PC-3 (cell line): ENCODE data around the gene CAMK2A. TPM values are rescaled to one million over a fixed set of nuclear protein-coding genes. Genes with fewer than 3 reads are reported as not detected.

Experiments
- ATAC-seq: fragments of 200-7000 bp; cut with Tn5 transposase; 2 replicates; pipeline ENCODE4 v1.9.1; 2020; ENCODE audit warnings: mild to moderate bottlenecking, moderate library complexity
- BruUV-seq: library from RNA; stranded (reverse); fragments of 400-500 nt; replicated peaks from 2 replicates; lab custom pipeline; 2021; lab: Mats Ljungman, UMichigan
- CTCF ChIA-PET: fragments of 300-600 bp; sonication (Branson Sonifier 250); formaldehyde crosslinking; loops from one replicate; lab custom pipeline; 2022; ENCODE audit warnings: antibody characterized with exemption; lab: Charles Lee
- POLR2A ChIA-PET: fragments of 300-600 bp; sonication (Branson Sonifier 250); formaldehyde crosslinking; loops from one replicate; lab custom pipeline; 2022; ENCODE audit warnings: antibody characterized with exemption; ENCODE audit not compliant: unreplicated experiment; lab: Charles Lee
- DNase-seq: peaks from one replicate; pipeline ENCODE4 v3.0.0-alpha.2; 2015
- H2AFZ ChIP-seq: fragments of 300-600 bp; sonication (generic); 2 replicates; pipeline ENCODE4 v1.6.0; 2016; ENCODE audit warnings: antibody characterized with exemption, low read length
- H3F3A ChIP-seq: fragments of 300-600 bp; sonication (generic); one replicate; pipeline ENCODE4 v1.6.0; 2017; ENCODE audit warnings: antibody characterized with exemption, low read length, control low read depth, mild to moderate bottlenecking; ENCODE audit not compliant: unreplicated experiment
- H3K27ac ChIP-seq: fragments of 300-600 bp; sonication (generic); 2 replicates; pipeline ENCODE4 v1.5.1; 2016; ENCODE audit warnings: mild to moderate bottlenecking, low read length
- H3K27me3 ChIP-seq: fragments of 300-600 bp; sonication (generic); 2 replicates; pipeline ENCODE4 v1.6.1; 2016; ENCODE audit warnings: low read length, mixed read lengths
- H3K36me3 ChIP-seq: fragments of 300-600 bp; sonication (generic); 2 replicates; pipeline ENCODE4 v1.6.1; 2016; ENCODE audit warnings: low read depth, mixed run types, low read length, mixed read lengths
- H3K4me1 ChIP-seq: fragments of 300-600 bp; sonication (generic); 2 replicates; pipeline ENCODE4 v1.5.1; 2016; ENCODE audit warnings: low read length; ENCODE audit not compliant: insufficient read depth
- H3K4me2 ChIP-seq: fragments of 300-600 bp; sonication (generic); 2 replicates; pipeline ENCODE4 v1.6.0; 2016; ENCODE audit warnings: low read length
- H3K4me3 ChIP-seq: fragments of 300-600 bp; sonication (generic); 2 replicates; pipeline ENCODE4 v1.5.1; 2016; ENCODE audit warnings: mild to moderate bottlenecking, low read length, mixed read lengths
- H3K79me2 ChIP-seq: fragments of 300-600 bp; sonication (generic); 2 replicates; pipeline ENCODE4 v1.6.1; 2017; ENCODE audit warnings: low read length, mixed read lengths
- H3K9ac ChIP-seq: fragments of 300-600 bp; sonication (generic); 2 replicates; pipeline ENCODE4 v1.6.0; 2016; ENCODE audit warnings: mild to moderate bottlenecking, low read length
- H3K9me2 ChIP-seq: fragments of 300-600 bp; sonication (generic); replicated peaks from 2 replicates; pipeline ENCODE4 v1.6.1; 2016; ENCODE audit warnings: mixed run types, low read length, mixed read lengths
- H3K9me3 ChIP-seq: fragments of 300-600 bp; sonication (generic); 2 replicates; pipeline ENCODE4 v1.6.1; 2016; ENCODE audit warnings: low read length, mixed read lengths
- H4K20me1 ChIP-seq: fragments of 300-600 bp; sonication (generic); 2 replicates; pipeline ENCODE4 v1.6.1; 2016; ENCODE audit warnings: low read length, mixed read lengths
- EZH2 ChIP-seq: fragments of 300-600 bp; sonication (generic); IDR thresholded peaks from one replicate; pipeline ENCODE4 v1.6.1; 2017; ENCODE audit warnings: antibody characterized with exemption, mild to moderate bottlenecking, low read length; ENCODE audit not compliant: unreplicated experiment
- EZH2phosphoT487 ChIP-seq: fragments of 300-600 bp; sonication (generic); IDR thresholded peaks from 2 replicates; pipeline ENCODE4 v1.6.1; 2018; ENCODE audit warnings: mild to moderate bottlenecking, antibody characterized with exemption, low read length, borderline replicate concordance
- intact Hi-C: fragments of 100-400 bp; cut with micrococcal nuclease; formaldehyde crosslinking; loops from 2 replicates; pipeline ENCODE4 v1.9.0; 2023
- total RNA-seq: library from RNA; depleted of rRNA; stranded (reverse); fragments of >200 nt; gene quantifications from 2 replicates; pipeline ENCODE4 v1.2.3, GENCODE V29; 2014
- TF ChIP-seq, protein P1 (sequence below): fragments of 300-600 bp; sonication (generic); conservative IDR thresholded peaks from 2 replicates; pipeline ENCODE4 v1.5.1; 2017; ENCODE audit warnings: antibody characterized with exemption, low read depth, mild to moderate bottlenecking, low read length

CAMK2A gene
- total RNA-seq, 1 experiment from 2014 or later = 0.15 TPM

- Histone ChIP-seq H3K4me2 (no peak overlapping the region), H3K4me1 (peaks cover 39% of the 10 kb centered on the region), H4K20me1 (no peaks in the 10 kb centered on the region), H3K9ac (no peak overlapping the region), H2AFZ (no peak overlapping the region), H3K36me3 (no peaks in the 10 kb centered on the region), H3K9me3 (no peaks in the 10 kb centered on the region), H3K79me2 (no peaks in the 10 kb centered on the region), H3K27me3 (no peaks in the 10 kb centered on the region), H3K9me2 (no peaks in the 10 kb centered on the region), H3K4me3 (no peak overlapping the region), H3F3A (no peaks in the 10 kb centered on the region), H3K27ac (no peak overlapping the region)
- intact Hi-C loops = no loop called here
- TF ChIP-seq, protein P1, sequence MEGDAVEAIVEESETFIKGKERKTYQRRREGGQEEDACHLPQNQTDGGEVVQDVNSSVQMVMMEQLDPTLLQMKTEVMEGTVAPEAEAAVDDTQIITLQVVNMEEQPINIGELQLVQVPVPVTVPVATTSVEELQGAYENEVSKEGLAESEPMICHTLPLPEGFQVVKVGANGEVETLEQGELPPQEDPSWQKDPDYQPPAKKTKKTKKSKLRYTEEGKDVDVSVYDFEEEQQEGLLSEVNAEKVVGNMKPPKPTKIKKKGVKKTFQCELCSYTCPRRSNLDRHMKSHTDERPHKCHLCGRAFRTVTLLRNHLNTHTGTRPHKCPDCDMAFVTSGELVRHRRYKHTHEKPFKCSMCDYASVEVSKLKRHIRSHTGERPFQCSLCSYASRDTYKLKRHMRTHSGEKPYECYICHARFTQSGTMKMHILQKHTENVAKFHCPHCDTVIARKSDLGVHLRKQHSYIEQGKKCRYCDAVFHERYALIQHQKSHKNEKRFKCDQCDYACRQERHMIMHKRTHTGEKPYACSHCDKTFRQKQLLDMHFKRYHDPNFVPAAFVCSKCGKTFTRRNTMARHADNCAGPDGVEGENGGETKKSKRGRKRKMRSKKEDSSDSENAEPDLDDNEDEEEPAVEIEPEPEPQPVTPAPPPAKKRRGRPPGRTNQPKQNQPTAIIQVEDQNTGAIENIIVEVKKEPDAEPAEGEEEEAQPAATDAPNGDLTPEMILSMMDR = no peak
- no peak for TF ChIP-seq EZH2phosphoT487
- TF ChIP-seq EZH2 = no peak
- ATAC-seq (no peak), DNase-seq (no peak)
- BruUV-seq = no TSS peak
- CTCF ChIA-PET = no interaction called here
- POLR2A ChIA-PET = no interaction called here
Measured at GRCh38 chr5:150323819-150324218, 34.2 kb upstream of the CAMK2A start.

- Histone ChIP-seq H3K9ac (no peak overlapping the region), H3F3A (no peaks in the 10 kb centered on the region), H3K4me3 (no peak overlapping the region), H3K9me3 (no peaks in the 10 kb centered on the region), H2AFZ (no peak overlapping the region), H3K36me3 (no peaks in the 10 kb centered on the region), H3K4me2 (no peak overlapping the region), H3K27me3 (no peaks in the 10 kb centered on the region), H3K9me2 (no peaks in the 10 kb centered on the region), H4K20me1 (no peaks in the 10 kb centered on the region), H3K79me2 (no peaks in the 10 kb centered on the region), H3K27ac (no peak overlapping the region), H3K4me1 (peaks cover 46% of the 10 kb centered on the region)
- intact Hi-C loops = no loop called here
- DNase-seq (no peak), ATAC-seq (no peak)
- TF ChIP-seq EZH2 (no peak), EZH2phosphoT487 (no peak)
- TF ChIP-seq, protein P1 = no peak
- POLR2A ChIA-PET = no interaction called here
- CTCF ChIA-PET = no interaction called here
- BruUV-seq = no TSS peak
Measured at GRCh38 chr5:150323092-150323491, 33.5 kb upstream of the CAMK2A start.

DNA sequence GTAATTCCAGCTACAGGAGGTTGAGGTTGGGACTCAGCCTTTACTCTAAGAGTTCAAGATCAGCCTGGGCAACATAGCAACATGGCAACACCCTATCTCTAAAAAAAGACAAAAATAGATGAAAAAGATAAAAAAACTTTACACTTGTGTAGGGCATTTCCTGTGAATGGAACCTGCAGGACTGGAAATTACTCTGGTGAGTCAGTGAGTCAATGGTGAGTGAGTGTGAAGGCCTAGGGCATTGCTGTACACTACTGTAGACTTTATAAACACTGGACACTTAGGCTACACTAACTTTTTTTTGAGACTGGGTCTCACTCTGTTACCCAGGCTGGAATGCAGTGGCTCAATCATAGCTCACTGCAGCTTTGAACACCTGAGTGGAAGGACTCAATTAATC lies 32.6 kb upstream of the CAMK2A start:
- no peaks in the 10 kb centered on the region for H3K36me3 ChIP-seq
- H3K4me2 ChIP-seq = peak overlapping the region; percentile 26
- intact Hi-C loops = loop anchor here (1.0 kb wide), 1 partner anchor 58 kb away; no protein-coding TSS in a partner anchor
- H3F3A ChIP-seq = no peaks in the 10 kb centered on the region
- no TSS peak for BruUV-seq
- DNase-seq (peak; percentile 95), ATAC-seq (peak; percentile 85)
- TF ChIP-seq, protein P1 = no peak
- TF ChIP-seq EZH2 = no peak
- no peak for TF ChIP-seq EZH2phosphoT487
- peaks cover 55% of the 10 kb centered on the region for H3K4me1 ChIP-seq
- CTCF ChIA-PET = no interaction called here
- peak overlapping the region; percentile 42 for H3K27ac ChIP-seq
- no peak overlapping the region for H3K4me3 ChIP-seq
- no peak overlapping the region for H2AFZ ChIP-seq
- H3K79me2 ChIP-seq = no peaks in the 10 kb centered on the region
- H4K20me1 ChIP-seq = no peaks in the 10 kb centered on the region
- POLR2A ChIA-PET = no interaction called here
- no peaks in the 10 kb centered on the region for H3K9me2 ChIP-seq
- H3K9me3 ChIP-seq = no peaks in the 10 kb centered on the region
- no peaks in the 10 kb centered on the region for H3K27me3 ChIP-seq
- H3K9ac ChIP-seq = no peak overlapping the region
